AG10803 (cell line): Measurements from ENCODE around the gene LIN9.

ENCODE experiments used
- DNase-seq: peaks from one replicate; pipeline ENCODE4 v3.0.0; 2010; ENCODE audit warnings: low read depth
- H3K4me3 ChIP-seq: 2 replicates; pipeline ENCODE4 v1.5.1; 2011; ENCODE audit warnings: mild to moderate bottlenecking, low read length, control low read depth
- CTCF ChIP-seq: conservative IDR thresholded peaks from 2 replicates; pipeline ENCODE4 v1.5.1; 2011; ENCODE audit warnings: mild to moderate bottlenecking, low read length, control low read depth, inconsistent platforms

Gene LIN9

GRCh38 chr1:226216056-226216455 lies 92.9 kb downstream of the LIN9 start:
- no peak for DNase-seq
- no peak for TF ChIP-seq CTCF
- H3K4me3 ChIP-seq = no peak overlapping the region

- no peak overlapping the region for H3K4me3 ChIP-seq
- no peak for DNase-seq
- TF ChIP-seq CTCF = no peak
These were observed 93.7 kb downstream of the LIN9 start for GRCh38 chr1:226215239-226215638.

- no peak for DNase-seq
- TF ChIP-seq CTCF = no peak
- no peak overlapping the region for H3K4me3 ChIP-seq
These were observed 96.4 kb downstream of the LIN9 start for GRCh38 chr1:226212545-226212944.

GRCh38 chr1:226211181-226211821 lies 97.7 kb downstream of the LIN9 start:
- TF ChIP-seq CTCF = no peak
- no peak overlapping the region for H3K4me3 ChIP-seq
- DNase-seq = no peak

GRCh38 chr1:226210571-226211176 lies 98.3 kb downstream of the LIN9 start:
- H3K4me3 ChIP-seq = no peak overlapping the region
- TF ChIP-seq CTCF = no peak
- DNase-seq = no peak

GRCh38 chr1:226209307-226210059 lies 99.5 kb downstream of the LIN9 start:
- no peak for DNase-seq
- TF ChIP-seq CTCF = no peak
- H3K4me3 ChIP-seq = no peak overlapping the region

- DNase-seq = no peak
- H3K4me3 ChIP-seq = no peak overlapping the region
- no peak for TF ChIP-seq CTCF
These were observed 101.9 kb downstream of the LIN9 start for GRCh38 chr1:226207048-226207447.
